Astrocyte (in vitro differentiated cells and primary cell): ENCODE measurements around the gene BIK. TPM values are rescaled to one million over a fixed set of nuclear protein-coding genes. Genes with fewer than 3 reads are reported as not detected.

Experiments used
- DNase-seq: peaks from one replicate; pipeline ENCODE4 v3.0.0-alpha.2; 2010; ENCODE audit warnings: low read depth
- FAIRE-seq: peaks from 2 replicates; lab custom pipeline; 2011; peaks lifted over from hg19 to GRCh38; lab: Jason Lieb, UNC
- H2AFZ ChIP-seq: 2 replicates; pipeline ENCODE4 v1.6.0; 2012; ENCODE audit warnings: low read depth, low read length, inconsistent platforms
- H3K27ac ChIP-seq: 2 replicates; pipeline ENCODE4 v1.5.1; 2011; ENCODE audit warnings: low read depth, low read length, inconsistent platforms
- H3K27me3 ChIP-seq: 2 replicates; pipeline ENCODE4 v1.6.0; 2011; ENCODE audit warnings: low read length, inconsistent platforms; ENCODE audit not compliant: insufficient read depth
- H3K36me3 ChIP-seq: 2 replicates; pipeline ENCODE4 v1.5.1; 2011; ENCODE audit warnings: low read length, inconsistent platforms; ENCODE audit not compliant: insufficient read depth
- H3K4me1 ChIP-seq: 2 replicates; pipeline ENCODE4 v1.5.1; 2011; ENCODE audit warnings: low read length, inconsistent platforms; ENCODE audit not compliant: insufficient read depth
- H3K4me2 ChIP-seq: 2 replicates; pipeline ENCODE4 v1.6.0; 2012; ENCODE audit warnings: low read length, inconsistent platforms
- H3K4me3 ChIP-seq: 2 replicates; pipeline ENCODE4 v1.5.1; 2011; ENCODE audit warnings: low read depth, mild to moderate bottlenecking, low read length, inconsistent platforms; ENCODE audit not compliant: insufficient read depth
- H3K79me2 ChIP-seq: 2 replicates; pipeline ENCODE4 v1.6.0; 2012; ENCODE audit warnings: mild to moderate bottlenecking, low read length, inconsistent platforms; ENCODE audit not compliant: insufficient read depth
- H3K9ac ChIP-seq: 2 replicates; pipeline ENCODE4 v1.6.0; 2012; ENCODE audit warnings: mild to moderate bottlenecking, low read length, inconsistent platforms
- H3K9me3 ChIP-seq: 2 replicates; pipeline ENCODE4 v1.5.1; 2012; ENCODE audit warnings: low read depth, mild to moderate bottlenecking, low read length, inconsistent platforms; ENCODE audit not compliant: insufficient read depth
- H4K20me1 ChIP-seq: 2 replicates; pipeline ENCODE4 v1.6.0; 2012; ENCODE audit warnings: low read length, inconsistent platforms; ENCODE audit not compliant: insufficient read depth
- H3K27ac Mint-ChIP-seq: one replicate; pipeline ENCODE4 v1.8.0; 2021; ENCODE audit warnings: mild to moderate bottlenecking, mixed read lengths; ENCODE audit not compliant: unreplicated experiment
- H3K27me3 Mint-ChIP-seq: one replicate; pipeline ENCODE4 v1.8.0; 2021; ENCODE audit warnings: low read depth, mixed read lengths; ENCODE audit not compliant: unreplicated experiment
- H3K36me3 Mint-ChIP-seq: one replicate; pipeline ENCODE4 v1.8.0; 2021; ENCODE audit warnings: low read depth, mixed read lengths; ENCODE audit not compliant: unreplicated experiment
- H3K4me1 Mint-ChIP-seq: one replicate; pipeline ENCODE4 v1.8.0; 2021; ENCODE audit warnings: low read depth, mixed read lengths; ENCODE audit not compliant: unreplicated experiment
- H3K4me3 Mint-ChIP-seq: one replicate; pipeline ENCODE4 v1.8.0; 2021; ENCODE audit warnings: mild to moderate bottlenecking, moderate library complexity, mixed read lengths; ENCODE audit not compliant: unreplicated experiment
- H3K9me3 Mint-ChIP-seq: one replicate; pipeline ENCODE4 v1.8.0; 2021; ENCODE audit warnings: mild to moderate bottlenecking, mixed read lengths; ENCODE audit not compliant: unreplicated experiment
- CTCF ChIP-seq: IDR thresholded peaks from 2 replicates; pipeline ENCODE4 v1.5.1; 2011; ENCODE audit warnings: low read depth, mild to moderate bottlenecking, inconsistent platforms, low read length, moderate library complexity; ENCODE audit not compliant: insufficient read depth
- EZH2 ChIP-seq: IDR thresholded peaks from 2 replicates; pipeline ENCODE4 v1.6.1; 2012; ENCODE audit warnings: mild to moderate bottlenecking, low read length, inconsistent platforms; ENCODE audit not compliant: insufficient read depth
- total RNA-seq: library from RNA; stranded (reverse); gene quantifications from 2 replicates; pipeline ENCODE4 v1.2.1, GENCODE V29; 2021

BIK gene
- total RNA-seq, 1 donor from 2014 or later = 0.32 TPM

GRCh38 chr22:43077121-43077877 lies 33.3 kb upstream of the BIK start:
- Mint-ChIP-seq H3K4me1 (peaks cover 5% of the 10 kb centered on the region), H3K27me3 (no peaks in the 10 kb centered on the region), H3K9me3 (no peaks in the 10 kb centered on the region), H3K4me3 (no peak overlapping the region), H3K36me3 (peaks cover 6% of the 10 kb centered on the region), H3K27ac (no peak overlapping the region)
- Histone ChIP-seq H3K9me3 (no peaks in the 10 kb centered on the region), H3K4me3 (no peak overlapping the region), H3K36me3 (no peaks in the 10 kb centered on the region), H3K4me1 (no peaks in the 10 kb centered on the region), H3K27ac (no peak overlapping the region), H3K79me2 (no peaks in the 10 kb centered on the region), H2AFZ (no peak overlapping the region), H3K4me2 (no peak overlapping the region), H3K27me3 (no peaks in the 10 kb centered on the region), H4K20me1 (no peaks in the 10 kb centered on the region), H3K9ac (no peak overlapping the region)
- TF ChIP-seq CTCF (no peak), EZH2 (no peak)
- DNase-seq (no peak), FAIRE-seq (no peak)

- peaks cover 5% of the 10 kb centered on the region for H3K4me1 Mint-ChIP-seq
- H3K27ac Mint-ChIP-seq = no peak overlapping the region
- no peak overlapping the region for H3K9ac ChIP-seq
- H3K4me2 ChIP-seq = no peak overlapping the region
- H3K4me1 ChIP-seq = no peaks in the 10 kb centered on the region
- no peaks in the 10 kb centered on the region for H3K27me3 Mint-ChIP-seq
- no peaks in the 10 kb centered on the region for H3K9me3 ChIP-seq
- no peak overlapping the region for H2AFZ ChIP-seq
- no peaks in the 10 kb centered on the region for H3K79me2 ChIP-seq
- H3K36me3 Mint-ChIP-seq = peaks cover 6% of the 10 kb centered on the region
- H4K20me1 ChIP-seq = no peaks in the 10 kb centered on the region
- DNase-seq (no peak), FAIRE-seq (no peak)
- H3K27me3 ChIP-seq = no peaks in the 10 kb centered on the region
- no peaks in the 10 kb centered on the region for H3K9me3 Mint-ChIP-seq
- H3K27ac ChIP-seq = no peak overlapping the region
- H3K4me3 ChIP-seq = no peak overlapping the region
- no peak for TF ChIP-seq CTCF
- no peak for TF ChIP-seq EZH2
- H3K36me3 ChIP-seq = no peaks in the 10 kb centered on the region
- no peak overlapping the region for H3K4me3 Mint-ChIP-seq
These were observed 32.0 kb upstream of the BIK start for GRCh38 chr22:43078522-43078921.

- Histone ChIP-seq H4K20me1 (no peaks in the 10 kb centered on the region), H3K9ac (no peak overlapping the region), H3K27me3 (no peaks in the 10 kb centered on the region), H3K27ac (no peak overlapping the region), H3K9me3 (no peaks in the 10 kb centered on the region), H3K4me3 (no peak overlapping the region), H3K4me1 (no peaks in the 10 kb centered on the region), H3K36me3 (no peaks in the 10 kb centered on the region), H3K79me2 (no peaks in the 10 kb centered on the region), H2AFZ (no peak overlapping the region), H3K4me2 (no peak overlapping the region)
- DNase-seq (no peak), FAIRE-seq (no peak)
- Mint-ChIP-seq H3K27me3 (no peaks in the 10 kb centered on the region), H3K4me1 (peaks cover 5% of the 10 kb centered on the region), H3K27ac (no peak overlapping the region), H3K9me3 (no peaks in the 10 kb centered on the region), H3K4me3 (no peak overlapping the region), H3K36me3 (peaks cover 6% of the 10 kb centered on the region)
- no peak for TF ChIP-seq EZH2
- TF ChIP-seq CTCF = no peak
These were observed 30.8 kb upstream of the BIK start for GRCh38 chr22:43079742-43080141.
